ENCODE measurements around the gene VWF. TPM values are rescaled to one million over a fixed set of nuclear protein-coding genes. Genes with fewer than 3 reads are reported as not detected.

The VWF gene
- total and polyA plus RNA-seq, 2 of the 4 experiments (the other 2 are of a cell fraction): under 0.01 to 0.09 TPM

GRCh38 chr12:6071589-6071988, 52.9 kb downstream of the VWF start:
- DNase-seq (no peak), ATAC-seq (ENCODE audit: low read depth) (no peak)
- Histone ChIP-seq H4K91ac (ENCODE audit: insufficient read depth, low read depth, low read length) (0 out of 2 replicates have a peak overlapping the region, but pooled peaks have one; percentile 11), H3K4me3 (ENCODE audit: insufficient read depth, low read depth, low read length) (no peak overlapping the region), H4K20me1 (ENCODE audit: insufficient read depth, low read length) (no peaks in the 10 kb centered on the region), H3K9me1 (ENCODE audit: insufficient read depth, low read length) (peaks cover 27% of the 10 kb centered on the region), H2BK20ac (ENCODE audit: low read depth, low read length) (no peak overlapping the region), H3K9me3 (ENCODE audit: control insufficient read depth, insufficient read depth, low read length) (no peaks in the 10 kb centered on the region), H2BK120ac (ENCODE audit: low read depth, low read length) (peak overlapping the region; percentile 47; the same call in 1 of the 2 replicates), H3K27me3 (ENCODE audit: control insufficient read depth, insufficient read depth, low read length) (no peaks in the 10 kb centered on the region), H2BK15ac (ENCODE audit: low read depth, low read length) (no peak overlapping the region; the same call in 2 of the 3 replicates), H3K18ac (ENCODE audit: low read depth, low read length) (no peak overlapping the region), H3K9ac (ENCODE audit: low read depth, low read length) (no peak overlapping the region), H3K79me1 (ENCODE audit: low read depth in 1 of 2, low read length in 2 of 2) (no peaks in the 10 kb centered on the region), H3K23ac (ENCODE audit: low read depth, low read length) (no peak overlapping the region), H4K8ac (ENCODE audit: low read depth in 2 of 2, low read length in 2 of 2) (no peak overlapping the region), H3K4me2 (ENCODE audit: low read depth, low read length) (no peak overlapping the region), H2BK5ac (ENCODE audit: low read depth, low read length, poor library complexity, severe bottlenecking) (no peak overlapping the region), H2AK9ac (replicated peaks; ENCODE audit: low read depth, low read length, poor library complexity) (no peak overlapping the region), H2AK5ac (ENCODE audit: low read depth, low read length) (peak overlapping the region; percentile 35; the same call in 1 of the 2 replicates), H2AFZ (replicated peaks; ENCODE audit: low read length, poor library complexity) (no peak overlapping the region), H3K56ac (ENCODE audit: extremely low read depth, insufficient read depth, low read length) (no peak overlapping the region), H3K27ac (ENCODE audit: insufficient read depth, low read length) (no peak overlapping the region), H4K5ac (ENCODE audit: low read depth, low read length) (no peak overlapping the region), H3K14ac (replicated peaks; ENCODE audit: low read depth, low read length) (no peak overlapping the region), H3K4ac (ENCODE audit: low read depth, low read length) (peak overlapping the region; percentile 20; the same call in 1 of the 2 replicates), H3K4me1 (ENCODE audit: control insufficient read depth, insufficient read depth, low read length) (peaks cover 15% of the 10 kb centered on the region), H3K36me3 (ENCODE audit: control insufficient read depth, insufficient read depth, low read length) (no peaks in the 10 kb centered on the region)
- ChIA-PET CTCF (interaction anchor here (0.8 to 2.4 kb wide), 3 partner anchors 124 to 213 kb away, joined by 3 to 7 read pairs (median 3); no protein-coding TSS in a partner anchor), POLR2A (ENCODE audit: unreplicated experiment) (no interaction called here)
- WGBS, 2 experiments (ENCODE audit: extremely low coverage in 2 of 2, insufficient read length in 1 of 2): 100% methylated on average over 1 of the region's 4 CpGs; no CpG with 5 or more reads in 1 of the 2 experiments
- no TSS peak for BruUV-seq (replicated peaks)
- in situ Hi-C loops (cut with MboI; ENCODE audit: low sequenced_read_pairs) (no loop called here), dilution Hi-C loops (cut with HindIII; ENCODE audit: low sequenced_read_pairs, unreplicated experiment) (no loop called here), intact Hi-C loops (cut with micrococcal nuclease) (no loop called here)
- TF ChIP-seq SMC3 (IDR thresholded peaks at IDR 0.05; ENCODE audit: low read depth, low read length) (no peak), CEBPB (IDR thresholded peaks at IDR 0.05; ENCODE audit: low read depth, low read length) (no peak), CHD1 (IDR thresholded peaks at IDR 0.05; ENCODE audit: low read depth, low read length) (no peak), RAD21 (IDR thresholded peaks at IDR 0.05; ENCODE audit: low read length) (no peak), RCOR1 (IDR thresholded peaks at IDR 0.05; ENCODE audit: insufficient replicate concordance, low read length) (no peak), RFX5 (IDR thresholded peaks at IDR 0.05; ENCODE audit: low read depth, low read length) (no peak), POLR2A (IDR thresholded peaks at IDR 0.05; ENCODE audit: low read depth, low read length) (no peak), NFE2L2 (IDR thresholded peaks at IDR 0.05; ENCODE audit: low read depth, low read length) (no peak), USF2 (IDR thresholded peaks at IDR 0.05; ENCODE audit: low read depth, low read length) (no peak), MAZ (IDR thresholded peaks at IDR 0.05; ENCODE audit: borderline replicate concordance, low read depth, low read length) (no peak), MXI1 (IDR thresholded peaks at IDR 0.05; ENCODE audit: borderline replicate concordance, low read depth, low read length) (no peak), MAFK (IDR thresholded peaks at IDR 0.05; ENCODE audit: low read depth, low read length) (no peak), BHLHE40 (IDR thresholded peaks at IDR 0.05; ENCODE audit: low read depth, low read length) (no peak), ELK1 (IDR thresholded peaks at IDR 0.05; ENCODE audit: borderline replicate concordance, low read depth, low read length) (no peak)

Measured in IMR-90 (cell line).